GM21529 (cell line): Measurements from ENCODE around the gene FAM13C.
"Not testable (repeated sequence)": the region's sequence is repeated elsewhere in the genome, so short reads cannot be mapped to it uniquely, and the experiment has no call there.

ENCODE experiments used
- ATAC-seq: cut with Tn5 transposase; IDR thresholded peaks from one replicate; pipeline ENCODE4 v1.9.1; 2021; ENCODE audit not compliant: unreplicated experiment

FAM13C gene

GRCh38 chr10:59239108-59239507, 123.2 kb downstream of the FAM13C start:
- ATAC-seq: not testable (repeated sequence)

DNA sequence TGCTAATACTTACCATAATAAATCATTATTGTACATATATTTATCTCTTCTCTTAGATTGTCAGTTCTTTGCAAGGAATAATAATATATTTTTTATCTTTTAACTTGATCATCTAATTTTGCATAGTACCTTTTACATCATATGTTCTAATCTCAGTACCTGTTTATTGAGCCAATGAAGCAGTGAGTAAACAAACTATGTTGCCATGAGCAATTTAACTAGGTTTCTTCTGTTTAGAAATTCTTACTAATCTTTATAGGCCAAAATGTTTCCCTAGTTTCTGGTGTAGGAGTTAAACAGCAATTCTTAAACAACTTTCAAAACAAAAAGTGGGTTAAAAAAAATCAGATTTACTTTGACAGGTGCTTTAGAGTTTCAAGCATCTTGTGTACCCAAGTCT, 124.6 kb downstream of the FAM13C start:
- ATAC-seq: no peak

DNA sequence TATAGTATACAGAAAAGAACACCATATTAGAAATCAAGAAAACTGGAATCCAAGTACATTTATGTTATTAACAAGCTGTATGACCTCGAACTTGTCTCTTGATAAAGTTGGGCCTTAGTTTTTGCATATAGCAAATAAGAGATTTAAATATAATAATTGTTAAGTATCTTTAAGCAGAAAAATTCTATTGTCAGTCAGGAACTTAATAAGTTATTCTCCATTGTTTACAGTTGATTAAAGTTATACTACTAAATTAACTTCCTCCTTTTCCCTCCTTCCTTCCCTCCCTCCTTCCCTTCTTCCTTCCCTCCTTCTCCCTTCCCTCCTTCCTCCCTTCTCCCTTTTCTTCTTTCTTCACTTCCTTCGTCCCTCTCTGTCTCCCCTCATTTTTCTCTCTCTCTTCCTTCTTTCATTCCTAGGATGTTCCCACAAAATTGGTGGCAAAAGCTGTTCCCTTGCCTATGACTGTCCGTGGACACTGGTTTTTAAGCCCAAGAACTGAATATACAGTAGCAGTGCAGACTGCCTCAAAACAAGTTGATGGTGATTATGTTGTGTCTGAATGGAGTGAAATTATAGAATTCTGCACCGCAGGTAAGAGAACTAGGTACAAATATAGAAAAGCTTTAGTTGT, 126.2 kb downstream of the FAM13C start:
- ATAC-seq: no peak

DNA sequence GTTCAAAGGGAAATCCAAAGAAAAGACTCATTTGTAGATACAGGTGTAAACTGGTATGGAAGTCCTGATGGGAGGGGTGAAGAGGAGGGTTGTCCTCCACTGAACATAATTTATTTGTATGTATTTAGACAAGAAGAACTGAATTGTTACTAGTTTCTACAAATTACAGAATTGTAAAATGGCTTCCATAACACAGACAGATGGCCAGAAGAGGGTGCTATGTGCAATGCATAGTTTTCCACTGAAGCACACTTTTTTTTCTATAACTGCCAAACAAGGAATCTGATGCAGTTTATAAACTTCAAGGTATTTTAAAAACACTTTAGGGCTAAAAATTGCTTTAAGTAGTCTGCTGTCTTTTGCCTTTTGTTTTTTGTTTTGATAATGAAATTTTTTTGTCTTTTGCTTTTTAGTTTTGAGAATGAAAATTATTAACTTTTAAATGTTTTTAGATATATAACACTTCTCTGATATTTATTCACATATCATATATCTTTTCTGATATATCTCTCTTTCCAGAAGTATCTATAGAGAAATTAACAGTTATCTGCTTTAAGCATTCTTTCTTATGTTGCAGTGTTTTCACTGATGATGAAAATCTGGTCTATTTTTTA, 127.4 kb downstream of the FAM13C start:
- no peak for ATAC-seq

DNA sequence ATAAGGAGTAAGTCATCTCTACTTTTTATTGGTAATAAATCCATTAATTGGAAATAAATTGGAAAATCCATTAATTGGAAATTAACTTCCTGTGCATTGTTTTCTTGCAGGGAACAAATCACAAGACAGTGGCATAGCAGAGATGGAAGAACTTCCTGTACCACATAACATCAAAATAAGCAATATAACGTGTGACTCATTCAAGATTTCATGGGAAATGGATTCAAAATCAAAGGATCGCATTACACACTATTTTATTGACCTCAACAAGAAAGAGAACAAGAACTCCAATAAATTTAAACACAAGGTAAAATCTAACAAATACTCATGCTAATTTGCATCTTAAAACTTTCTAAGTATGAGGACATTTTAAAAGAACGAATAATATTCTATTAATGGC, 128.2 kb downstream of the FAM13C start:
- ATAC-seq: no peak

DNA sequence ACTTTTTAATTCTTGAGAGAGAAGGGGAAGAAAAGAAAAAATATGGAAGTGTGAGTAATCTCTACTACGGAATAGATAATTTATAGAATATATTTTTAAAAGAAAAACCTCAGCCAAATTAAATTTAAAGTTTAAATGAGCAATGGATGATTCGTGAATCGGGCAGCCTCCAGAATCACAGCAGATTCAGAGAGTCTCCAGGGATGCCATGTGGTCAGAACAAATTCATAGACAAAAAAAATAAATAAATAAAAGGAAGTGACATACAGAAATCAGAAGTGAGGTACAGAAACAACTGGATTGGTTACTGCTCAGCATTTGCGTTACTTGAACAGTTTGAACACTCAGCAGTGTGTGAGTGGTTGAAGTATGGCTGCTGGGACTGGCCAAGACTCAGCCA, 132.9 kb downstream of the FAM13C start:
- no peak for ATAC-seq

DNA sequence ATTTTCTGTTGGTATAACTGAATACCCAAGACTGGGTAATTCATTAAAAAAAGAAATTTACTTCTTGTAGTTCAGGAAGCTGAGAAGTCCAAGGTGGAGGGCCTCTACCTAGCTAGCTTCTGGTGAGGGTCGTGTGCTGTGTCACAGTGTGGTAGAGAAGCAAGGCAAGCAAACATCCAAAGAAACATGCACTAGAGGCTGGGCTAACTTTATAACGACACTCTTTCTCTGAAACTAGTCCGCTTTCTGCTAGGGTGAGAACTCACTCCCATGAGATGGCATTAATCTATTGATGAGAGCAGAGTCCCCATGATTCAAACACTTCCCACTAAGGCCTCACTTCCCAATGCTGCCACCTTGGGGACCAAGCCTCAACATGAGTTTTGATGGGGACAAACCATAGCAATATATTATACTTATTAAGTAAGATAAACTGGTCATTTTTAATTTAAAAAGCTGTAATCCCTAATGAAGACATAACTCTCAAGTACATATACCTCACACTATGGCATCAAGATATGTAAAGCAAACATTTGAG, 135.1 kb downstream of the FAM13C start:
- no peak for ATAC-seq

- no peak for ATAC-seq
These were observed 137.1 kb downstream of the FAM13C start for GRCh38 chr10:59225211-59225610.

DNA sequence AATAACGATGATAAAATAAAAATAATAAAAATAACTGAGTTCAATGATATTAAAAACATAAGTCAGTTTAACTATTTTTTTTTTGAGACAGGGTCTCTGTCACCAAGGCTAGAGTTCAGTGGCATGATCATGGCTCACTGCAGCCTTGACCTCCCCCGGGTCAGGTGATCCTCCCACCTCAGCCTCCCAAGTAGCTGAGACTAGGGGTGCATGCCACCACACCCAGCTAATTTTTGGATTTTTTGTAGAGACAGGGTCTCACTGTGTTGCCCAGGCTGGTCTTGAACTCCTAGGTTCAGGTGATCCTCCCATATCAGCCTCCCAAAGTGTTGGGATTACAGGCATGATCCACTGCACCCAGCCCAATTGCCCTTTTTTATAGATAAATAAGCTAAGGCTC, 138.8 kb downstream of the FAM13C start:
- ATAC-seq: not testable (repeated sequence)

- ATAC-seq: no peak
These were observed 139.6 kb downstream of the FAM13C start for GRCh38 chr10:59222788-59223187.

DNA sequence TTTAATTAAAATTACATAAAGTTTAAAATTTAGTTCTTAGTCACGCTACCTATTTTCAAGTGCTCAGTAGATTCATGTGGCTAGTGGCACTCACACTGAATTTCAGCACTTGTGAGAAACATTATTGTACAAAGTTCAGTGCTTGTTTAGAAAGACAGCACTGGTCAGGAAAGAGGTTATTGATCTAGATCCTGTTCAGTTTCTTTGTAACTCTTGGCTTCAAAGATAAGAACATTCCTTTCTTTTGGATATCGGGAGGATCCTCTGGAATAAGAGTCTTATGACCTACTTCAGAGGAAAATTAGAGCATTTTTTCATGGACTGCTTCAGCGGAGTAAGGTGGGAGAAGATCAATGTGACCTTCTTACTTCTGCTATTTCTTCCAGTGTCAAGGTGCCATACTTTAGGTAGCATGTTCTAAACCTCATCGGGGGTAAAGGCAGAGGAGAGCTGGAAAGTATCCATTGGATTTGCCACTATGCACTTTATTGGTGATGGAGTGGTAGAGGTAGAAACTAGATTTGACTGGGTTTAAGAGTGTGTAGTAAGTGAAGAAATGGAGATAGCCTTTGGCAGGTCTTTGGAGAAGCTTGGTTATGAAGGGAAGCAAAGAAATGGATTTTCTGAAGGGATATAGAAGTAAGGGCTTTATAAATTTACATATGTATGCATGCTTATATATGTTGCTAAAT, 146.0 kb downstream of the FAM13C start:
- ATAC-seq: no peak

- no peak for ATAC-seq
These were observed 148.2 kb downstream of the FAM13C start for GRCh38 chr10:59214160-59214559.

DNA sequence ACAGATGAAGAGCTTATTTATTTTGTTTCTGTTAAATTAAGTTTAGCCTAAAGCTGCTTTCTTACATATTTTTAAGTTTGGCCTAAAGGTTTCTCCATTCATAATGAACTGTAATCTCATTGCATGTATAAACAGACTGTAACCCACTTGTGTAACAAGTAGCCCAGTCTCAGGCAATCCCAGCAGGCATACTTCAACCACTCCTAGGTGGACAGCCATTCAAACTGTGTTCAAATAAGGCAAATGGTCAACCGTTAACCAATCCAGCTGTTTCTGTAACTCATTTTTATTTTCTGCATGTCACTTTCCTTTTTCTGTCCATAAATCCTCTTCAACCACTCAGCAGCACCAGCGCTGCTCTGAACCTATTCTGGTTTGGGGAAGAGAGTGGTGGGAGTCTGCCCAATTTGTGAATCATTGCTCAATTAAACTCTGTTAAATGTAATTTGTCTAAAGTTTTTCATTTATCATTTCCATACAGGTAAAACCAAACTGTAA, 150.0 kb downstream of the FAM13C start:
- ATAC-seq: no peak

- ATAC-seq: no peak
These were observed 156.1 kb downstream of the FAM13C start for GRCh38 chr10:59206204-59206720.
